Esophagus squamous epithelium (tissue), 5 donors: ENCODE results near the gene MOB3B. TPM values are rescaled to one million over a fixed set of nuclear protein-coding genes. Genes with fewer than 3 reads are reported as not detected.
A peak's percentile ranks its signal among the peaks of the same experiment; 100 is the strongest.
"Not testable (repeated sequence)": the region's sequence is repeated elsewhere in the genome, so short reads cannot be mapped to it uniquely, and the experiment has no call there.

Source experiments
- DNase-seq: peaks from one replicate; lab custom pipeline; 2025; lab: John Stamatoyannopoulos, UW
- H3K27ac ChIP-seq, 4 donors: fragments of 200-600 bp; sonication (generic); one replicate each; pipeline ENCODE4 v1.5.1; 2016 to 2019; ENCODE audit warnings: mild to moderate bottlenecking in 1 of 4
- H3K27me3 ChIP-seq, 4 donors: fragments of 200-600 bp; sonication (generic); 1 replicate in 3 of 4; 2 replicates in 1 of 4; pipeline versions ENCODE4 v1.5.1 to v1.6.0; 2017 to 2021; ENCODE audit warnings: antibody characterized with exemption in 1 of 4
- H3K36me3 ChIP-seq, 3 donors: fragments of 200-600 bp; sonication (generic); one replicate each; pipeline ENCODE4 v1.5.1; 2016 to 2019
- H3K4me1 ChIP-seq, 3 donors: fragments of 200-600 bp; sonication (generic); one replicate each; pipeline ENCODE4 v1.5.1; 2017 to 2019
- H3K4me3 ChIP-seq, 4 donors: fragments of 200-600 bp; sonication (generic); 1 replicate in 3 of 4; 2 replicates in 1 of 4; pipeline ENCODE4 v1.5.1; 2016 to 2019; ENCODE audit warnings: mild to moderate bottlenecking in 2 of 4, moderate library complexity in 1 of 4
- H3K9me3 ChIP-seq, 3 donors: fragments of 200-600 bp; sonication (generic); one replicate each; pipeline ENCODE4 v1.5.1; 2016 to 2019
- CTCF ChIP-seq, 6 experiments: fragments of 450-650 bp in 4 of 6; fragments of 200-600 bp in 2 of 6; sonication (generic) in 2 of 6; IDR thresholded peaks; one replicate each; pipeline ENCODE4 v1.5.1; 2016 to 2019; ENCODE audit warnings: antibody characterized with exemption in 6 of 6, mild to moderate bottlenecking in 4 of 6, moderate library complexity in 4 of 6
- POLR2A ChIP-seq, 4 donors: fragments of 450-650 bp; IDR thresholded peaks; one replicate each; pipeline ENCODE4 v1.6.1; 2017; ENCODE audit warnings: antibody characterized with exemption in 4 of 4, mild to moderate bottlenecking in 4 of 4, moderate library complexity in 3 of 4
- WGBS, 2 donors: methylation state at CpG; one replicate each; pipeline ENCODE4 v1.1.5; 2018; 5-methylcytosine and 5-hydroxymethylcytosine counted together
- intact Hi-C: fragments of 100-400 bp; cut with DNase I; formaldehyde crosslinking; loops from one replicate; pipeline ENCODE4 v1.15.0; 2022
- total RNA-seq, 4 donors: library from RNA; depleted of rRNA; stranded (reverse); fragments of >200 nt; gene quantifications; one replicate each; pipeline ENCODE4 v1.1.0, GENCODE V29; 2016
- donor health status: DM: yes; HTN: yes; CAD: no.

MOB3B gene
- total RNA-seq, 4 donors from 2014 or later: 2.2 to 7.6 (median 5.2) TPM

GRCh38 chr9:27504259-27504658 lies 25.4 kb downstream of the MOB3B start:
- TF ChIP-seq POLR2A (IDR thresholded peaks at IDR 0.05) (no peak), CTCF (IDR thresholded peaks at IDR 0.05) (no peak)
- H3K9me3 ChIP-seq: no peaks in the 10 kb centered on the region
- no peak for DNase-seq
- H3K4me3 ChIP-seq: no peak overlapping the region
- H3K27ac ChIP-seq: no peak overlapping the region
- H3K4me1 ChIP-seq: peaks cover 3 to 19% (median 3%) of the 10 kb centered on the region in 3 donors
- no peaks in the 10 kb centered on the region for H3K27me3 ChIP-seq
- H3K36me3 ChIP-seq: no peaks in the 10 kb centered on the region
- intact Hi-C loops: no loop called here

- Histone ChIP-seq H3K4me1 (peaks cover 3 to 25% (median 9%) of the 10 kb centered on the region in 3 donors), H3K27ac (no peak overlapping the region), H3K36me3 (no peaks in the 10 kb centered on the region), H3K27me3 (no peaks in the 10 kb centered on the region), H3K9me3 (no peaks in the 10 kb centered on the region), H3K4me3 (no peak overlapping the region)
- intact Hi-C loops: no loop called here
- DNase-seq: no peak
- TF ChIP-seq CTCF (IDR thresholded peaks at IDR 0.05) (no peak), POLR2A (IDR thresholded peaks at IDR 0.05) (no peak)
- 93 to 96% methylated on average over 4 of the region's 4 CpGs for WGBS, 2 donors
Observed at GRCh38 chr9:27503623-27504022, 26.0 kb downstream of the MOB3B start.

- 81 to 93% methylated on average over 3 of the region's 3 CpGs for WGBS, 2 donors
- H3K27me3 ChIP-seq: not testable (repeated sequence)
Observed at GRCh38 chr9:27500902-27501301, 28.7 kb downstream of the MOB3B start.

GRCh38 chr9:27499451-27499850 lies 30.2 kb downstream of the MOB3B start:
- Histone ChIP-seq H3K27ac (peak overlapping the region; percentile 24 to 71 (median 60)), H3K36me3 (no peaks in the 10 kb centered on the region), H3K27me3 (no peaks in the 10 kb centered on the region), H3K4me3 (no peak overlapping the region), H3K9me3 (no peaks in the 10 kb centered on the region), H3K4me1 (peaks cover 9 to 53% (median 21%) of the 10 kb centered on the region in 3 donors)
- 18% methylated on average over 2 of the region's 2 CpGs for WGBS, 2 donors
- TF ChIP-seq POLR2A (IDR thresholded peaks at IDR 0.05): no peak
- TF ChIP-seq CTCF (IDR thresholded peaks at IDR 0.05): no peak
- no peak for DNase-seq
- intact Hi-C loops: no loop called here

More at GRCh38 chr9:27500902-27501301, 28.7 kb downstream of the MOB3B start:
- H3K36me3 ChIP-seq, DNase-seq, intact Hi-C loops, H3K4me3 ChIP-seq, H3K27ac ChIP-seq, H3K9me3 ChIP-seq: not testable (repeated sequence)
- peaks cover 9 to 49% (median 14%) of the 10 kb centered on the region in 3 donors for H3K4me1 ChIP-seq

- WGBS, 2 donors: 76 to 95% methylated on average over 11 of the region's 11 CpGs
- no peak for DNase-seq
- no peak for TF ChIP-seq POLR2A (IDR thresholded peaks at IDR 0.05)
- TF ChIP-seq CTCF (IDR thresholded peaks at IDR 0.05): no peak
- peaks cover 9 to 53% (median 21%) of the 10 kb centered on the region in 3 donors for H3K4me1 ChIP-seq
- intact Hi-C loops: no loop called here
- H3K4me3 ChIP-seq: no peak overlapping the region
- H3K36me3 ChIP-seq: no peaks in the 10 kb centered on the region
- no peaks in the 10 kb centered on the region for H3K27me3 ChIP-seq
- H3K9me3 ChIP-seq: no peaks in the 10 kb centered on the region
- peak overlapping the region in 1 of 4 donors; percentile 70 for H3K27ac ChIP-seq
Observed at GRCh38 chr9:27497883-27498417, 31.7 kb downstream of the MOB3B start.

GRCh38 chr9:27496135-27496504 lies 33.5 kb downstream of the MOB3B start:
- Histone ChIP-seq H3K9me3 (no peaks in the 10 kb centered on the region), H3K27ac (peak overlapping the region in 1 of 4 donors; percentile 13), H3K36me3 (no peaks in the 10 kb centered on the region), H3K4me1 (peaks cover 9 to 53% (median 21%) of the 10 kb centered on the region in 3 donors), H3K4me3 (no peak overlapping the region), H3K27me3 (no peaks in the 10 kb centered on the region)
- 23 to 45% methylated on average over 3 of the region's 3 CpGs for WGBS, 2 donors
- no peak for DNase-seq
- no peak for TF ChIP-seq POLR2A (IDR thresholded peaks at IDR 0.05)
- no peak for TF ChIP-seq CTCF (IDR thresholded peaks at IDR 0.05)
- intact Hi-C loops: no loop called here
